HG03558 (cell line): ENCODE data around the gene MCRIP1.

ENCODE experiments used
- ATAC-seq: cut with Tn5 transposase; IDR thresholded peaks from one replicate; pipeline ENCODE4 v1.9.1; 2021; ENCODE audit warnings: moderate number of reproducible peaks; ENCODE audit not compliant: unreplicated experiment; ENCODE audit errors: extremely low read depth

Gene MCRIP1

GRCh38 chr17:81807210-81807719 is 25.8 kb downstream of the MCRIP1 start:
- no peak for ATAC-seq

GRCh38 chr17:81806461-81807209 is 26.5 kb downstream of the MCRIP1 start:
- ATAC-seq, result no peak

GRCh38 chr17:81805707-81806460 is 27.2 kb downstream of the MCRIP1 start:
- ATAC-seq, result no peak

- ATAC-seq, result no peak
Observed at GRCh38 chr17:81804559-81805399, 28.3 kb downstream of the MCRIP1 start.

- ATAC-seq, result no peak
Observed at GRCh38 chr17:81803728-81804558, 29.1 kb downstream of the MCRIP1 start, which contains the start of gene GCGR. Gene GCGR, plus strand, starts transcription at chr17:81804150. Its CDS starts 4,869 bp downstream, at chr17:81809019.

GRCh38 chr17:81802856-81803643 is 30.0 kb downstream of the MCRIP1 start:
- ATAC-seq, result no peak

GRCh38 chr17:81802048-81802758 is 30.9 kb downstream of the MCRIP1 start:
- no peak for ATAC-seq

- no peak for ATAC-seq
Observed at GRCh38 chr17:81801327-81801726, 31.8 kb downstream of the MCRIP1 start.

- ATAC-seq, result no peak
Observed at GRCh38 chr17:81794509-81794908, 38.6 kb downstream of the MCRIP1 start.

- no peak for ATAC-seq
Observed at GRCh38 chr17:81794074-81794476, 39.0 kb downstream of the MCRIP1 start.

- no peak for ATAC-seq
Observed at GRCh38 chr17:81792675-81793615, 40.1 kb downstream of the MCRIP1 start.
